Measurements from ENCODE around the gene HOXD10. TPM values are rescaled to one million over a fixed set of nuclear protein-coding genes. Genes with fewer than 3 reads are reported as not detected.

Gene HOXD10
- total RNA-seq, 2 experiments from 2014 or later, result not detected

DNA sequence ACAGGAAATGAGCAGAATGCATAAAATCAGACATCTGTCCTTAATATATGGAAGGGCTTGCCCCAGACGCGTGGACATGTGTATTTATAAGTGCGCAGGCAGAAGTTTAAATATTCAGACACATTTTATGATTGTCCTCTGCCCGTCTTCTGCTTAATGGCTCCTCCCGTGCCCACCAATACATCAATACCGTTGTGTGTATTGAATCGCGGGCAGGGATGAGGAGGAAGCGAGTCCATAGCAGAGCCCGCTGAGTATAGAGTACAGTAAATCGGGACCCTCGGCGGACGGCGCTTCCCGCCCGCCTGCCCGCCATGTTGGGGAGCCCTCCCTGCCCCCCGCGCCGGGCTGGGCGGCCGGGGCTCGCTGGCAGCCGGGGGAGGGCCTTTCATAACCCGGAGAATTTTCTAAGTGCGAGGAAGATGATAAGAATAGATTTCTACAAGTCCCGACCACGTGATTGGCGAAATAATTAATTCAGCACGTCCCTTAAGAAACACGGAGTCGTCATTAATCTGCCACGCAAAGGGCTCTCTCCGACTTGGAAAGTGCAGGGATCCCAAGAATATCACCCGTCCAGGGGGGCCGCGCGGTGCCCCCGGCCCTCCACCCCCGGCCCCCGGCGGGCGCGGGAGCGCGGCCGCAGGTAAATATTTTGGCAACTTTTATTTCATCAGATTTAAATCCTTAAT lies 40.4 kb downstream of the HOXD10 start, which contains the start of gene HOXD3:
HOXD3 (plus strand) TSS at position 501 of the 692 bp plus-strand sequence. CDS start 11,808 bp downstream, outside the sequence.
- Mint-ChIP-seq H3K4me3 (peak within 1 kb of the TSS; percentile 10), H3K9me3 (no peaks in the 10 kb centered on the region), H3K36me3 (peaks cover 4% of the 10 kb centered on the region), H3K27me3 (peaks cover 64% of the 10 kb centered on the region), H3K4me1 (ENCODE audit: low read depth) (peaks cover 12% of the 10 kb centered on the region), H3K27ac (peak within 1 kb of the TSS; percentile 38)
- DNase-seq, result no peak
- ChIA-PET POLR2A (no interaction called here), CTCF (no interaction called here)
- intact Hi-C loops (cut with micrococcal nuclease), result no loop called here

- POLR2A ChIA-PET, result no interaction called here
These were observed 41.1 kb downstream of the HOXD10 start for GRCh38 chr2:176157499-176158185.

GRCh38 chr2:176158186-176158591 lies 41.6 kb downstream of the HOXD10 start:
- Mint-ChIP-seq H3K4me1 (ENCODE audit: low read depth) (peaks cover 12% of the 10 kb centered on the region), H3K4me3 (no peak overlapping the region), H3K27me3 (peaks cover 65% of the 10 kb centered on the region), H3K27ac (peak overlapping the region; percentile 38), H3K9me3 (no peaks in the 10 kb centered on the region), H3K36me3 (peaks cover 5% of the 10 kb centered on the region)
- DNase-seq, result no peak
- ChIA-PET POLR2A (no interaction called here), CTCF (interaction anchor here (0.9 kb wide), 1 partner anchor 18 kb away, joined by 3 read pairs; no protein-coding TSS in a partner anchor)
- intact Hi-C loops (cut with micrococcal nuclease), result no loop called here

More at GRCh38 chr2:176157499-176158185, 41.1 kb downstream of the HOXD10 start:
- H3K4me3 Mint-ChIP-seq, result peak overlapping the region; percentile 10
- CTCF ChIA-PET, result no interaction called here
- H3K9me3 Mint-ChIP-seq, result no peaks in the 10 kb centered on the region
- peaks cover 4% of the 10 kb centered on the region for H3K36me3 Mint-ChIP-seq
- no peak for DNase-seq
- peaks cover 12% of the 10 kb centered on the region for H3K4me1 Mint-ChIP-seq (ENCODE audit: low read depth)
- intact Hi-C loops (cut with micrococcal nuclease), result no loop called here
- peaks cover 66% of the 10 kb centered on the region for H3K27me3 Mint-ChIP-seq
- peak overlapping the region; percentile 38 for H3K27ac Mint-ChIP-seq

- H3K4me3 Mint-ChIP-seq, result no peak overlapping the region
- H3K9me3 Mint-ChIP-seq, result no peaks in the 10 kb centered on the region
- H3K27ac Mint-ChIP-seq, result no peak overlapping the region
- intact Hi-C loops (cut with micrococcal nuclease), result no loop called here
- CTCF ChIA-PET, result interaction anchor here (0.9 kb wide), 1 partner anchor 19 kb away, joined by 3 read pairs; no protein-coding TSS in a partner anchor
- peaks cover 6% of the 10 kb centered on the region for H3K36me3 Mint-ChIP-seq
- H3K4me1 Mint-ChIP-seq (ENCODE audit: low read depth), result peaks cover 12% of the 10 kb centered on the region
- DNase-seq, result no peak
- POLR2A ChIA-PET, result no interaction called here
- H3K27me3 Mint-ChIP-seq, result peaks cover 70% of the 10 kb centered on the region
These were observed 42.5 kb downstream of the HOXD10 start for GRCh38 chr2:176158855-176159662.

GRCh38 chr2:176159663-176160250 lies 43.2 kb downstream of the HOXD10 start:
- Mint-ChIP-seq H3K36me3 (peaks cover 6% of the 10 kb centered on the region), H3K27ac (no peak overlapping the region), H3K4me1 (ENCODE audit: low read depth) (peaks cover 12% of the 10 kb centered on the region), H3K9me3 (no peaks in the 10 kb centered on the region), H3K4me3 (no peak overlapping the region), H3K27me3 (peaks cover 71% of the 10 kb centered on the region)
- CTCF ChIA-PET, result interaction anchor here (1.4 kb wide), 2 partner anchors 32 to 295 kb away, joined by 3 to 7 read pairs; no protein-coding TSS in a partner anchor
- DNase-seq, result no peak
- intact Hi-C loops (cut with micrococcal nuclease), result loop anchor here (5.0 kb wide), 2 partner anchors 47 to 72 kb away; no protein-coding TSS in a partner anchor
- POLR2A ChIA-PET, result no interaction called here

DNA sequence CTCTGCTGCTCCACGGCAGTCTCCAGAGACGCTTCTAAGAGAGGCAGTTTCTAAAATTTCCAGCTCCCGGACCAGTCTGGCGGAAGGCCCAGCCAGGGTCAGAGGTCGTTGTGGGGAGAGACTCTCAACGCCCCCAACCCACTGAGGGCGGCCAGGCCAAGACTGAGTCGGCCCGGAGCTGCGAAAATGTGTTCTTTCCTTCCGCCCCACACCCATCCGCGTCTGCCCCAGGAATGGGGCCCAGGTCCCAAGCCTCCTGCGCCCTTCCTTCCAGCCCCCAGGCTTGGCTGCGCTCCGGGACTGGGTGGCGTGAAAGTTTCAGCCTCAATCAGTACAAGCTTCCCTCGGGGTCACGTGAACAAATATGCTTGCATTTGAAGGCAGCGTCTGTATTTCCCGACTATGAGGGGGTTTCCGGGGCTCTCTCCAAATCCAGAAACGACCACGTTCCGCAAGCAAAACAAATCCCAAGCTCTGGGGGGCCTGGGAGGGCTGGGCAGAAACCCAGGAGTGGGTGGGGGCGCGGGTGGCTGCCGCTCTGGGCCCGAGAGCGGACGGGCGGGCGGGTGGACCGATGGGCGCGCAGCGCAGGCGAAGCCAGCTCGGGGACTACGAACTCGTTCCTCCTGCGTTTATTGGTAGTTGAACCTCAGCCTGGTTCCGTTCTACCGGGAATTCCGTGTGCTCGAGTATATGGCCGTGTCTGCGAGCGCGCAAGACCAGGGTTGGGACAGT lies 43.8 kb downstream of the HOXD10 start:
- Mint-ChIP-seq H3K36me3 (peaks cover 6% of the 10 kb centered on the region), H3K27me3 (peaks cover 72% of the 10 kb centered on the region), H3K9me3 (no peaks in the 10 kb centered on the region), H3K4me3 (no peak overlapping the region), H3K4me1 (ENCODE audit: low read depth) (peaks cover 12% of the 10 kb centered on the region), H3K27ac (no peak overlapping the region)
- DNase-seq, result no peak
- ChIA-PET POLR2A (no interaction called here), CTCF (interaction anchor here (1.4 kb wide), 2 partner anchors 33 to 295 kb away, joined by 3 to 7 read pairs; no protein-coding TSS in a partner anchor)
- intact Hi-C loops (cut with micrococcal nuclease), result loop anchor here (5.0 kb wide), 2 partner anchors 48 to 73 kb away; no protein-coding TSS in a partner anchor

DNA sequence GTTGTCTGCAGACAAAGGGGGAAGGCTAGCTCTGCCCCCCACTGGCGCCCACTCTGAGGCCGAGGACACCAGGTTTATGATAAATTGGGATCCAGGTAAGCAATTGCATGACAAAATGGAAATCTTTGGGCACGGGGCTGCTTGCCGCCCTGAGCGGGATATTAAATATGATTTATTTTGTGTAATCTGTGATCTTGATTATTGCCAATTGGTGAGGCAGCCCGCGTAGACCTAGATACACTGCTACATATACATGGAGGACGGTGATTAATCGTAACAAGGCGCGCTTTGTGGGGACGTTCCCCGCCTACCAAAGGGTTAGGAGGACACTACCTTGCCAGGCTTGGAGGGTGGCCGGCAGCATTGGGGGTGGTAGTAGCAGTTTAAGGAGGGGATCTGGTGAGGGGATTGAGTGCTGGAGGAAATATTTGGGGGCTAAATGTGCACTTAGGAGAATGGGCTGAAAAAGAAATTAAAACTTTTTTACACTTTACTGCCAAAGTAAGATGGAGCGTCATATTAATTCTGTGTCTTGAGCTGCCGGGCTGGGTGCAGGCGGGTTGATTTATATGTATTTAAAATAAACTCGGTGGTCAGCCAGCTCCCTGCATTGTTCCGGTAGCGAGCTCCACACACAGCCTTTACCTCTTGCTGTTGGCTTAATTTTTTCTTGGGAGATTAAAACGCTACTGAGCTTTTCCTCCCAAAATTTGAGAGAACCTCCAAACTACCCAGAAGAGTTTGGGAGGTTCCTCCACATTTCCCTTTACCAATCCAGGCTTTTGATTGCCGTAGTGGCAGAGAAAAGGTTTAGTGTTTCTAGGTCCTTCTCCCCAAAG lies 44.6 kb downstream of the HOXD10 start:
- Mint-ChIP-seq H3K27me3 (peaks cover 76% of the 10 kb centered on the region), H3K4me1 (ENCODE audit: low read depth) (peaks cover 12% of the 10 kb centered on the region), H3K9me3 (no peaks in the 10 kb centered on the region), H3K27ac (no peak overlapping the region), H3K36me3 (peaks cover 8% of the 10 kb centered on the region), H3K4me3 (no peak overlapping the region)
- intact Hi-C loops (cut with micrococcal nuclease), result loop anchor here (5.0 kb wide), 2 partner anchors 49 to 74 kb away; no protein-coding TSS in a partner anchor
- DNase-seq, result no peak
- CTCF ChIA-PET, result interaction anchor here (1.0 to 1.8 kb wide), 7 partner anchors 8 to 294 kb away, joined by 3 to 7 read pairs (median 3); no protein-coding TSS in a partner anchor
- POLR2A ChIA-PET, result no interaction called here

- Mint-ChIP-seq H3K27ac (no peak overlapping the region), H3K4me3 (no peak overlapping the region), H3K4me1 (ENCODE audit: low read depth) (peaks cover 9% of the 10 kb centered on the region), H3K27me3 (peaks cover 78% of the 10 kb centered on the region), H3K36me3 (peaks cover 8% of the 10 kb centered on the region), H3K9me3 (no peaks in the 10 kb centered on the region)
- intact Hi-C loops (cut with micrococcal nuclease), result loop anchor here (5.0 kb wide), 2 partner anchors 50 to 75 kb away; no protein-coding TSS in a partner anchor
- no peak for DNase-seq
- POLR2A ChIA-PET, result no interaction called here
- CTCF ChIA-PET, result interaction anchor here (0.8 to 1.8 kb wide), 7 partner anchors 9 to 392 kb away, joined by 3 to 7 read pairs (median 3); no protein-coding TSS in a partner anchor
These were observed 45.4 kb downstream of the HOXD10 start for GRCh38 chr2:176161825-176162626.

- Mint-ChIP-seq H3K27me3 (peaks cover 80% of the 10 kb centered on the region), H3K4me3 (no peak overlapping the region), H3K36me3 (peaks cover 6% of the 10 kb centered on the region), H3K9me3 (no peaks in the 10 kb centered on the region), H3K4me1 (ENCODE audit: low read depth) (peaks cover 4% of the 10 kb centered on the region), H3K27ac (no peak overlapping the region)
- CTCF ChIA-PET, result interaction anchor here (0.8 to 1.8 kb wide), 4 partner anchors 19 to 391 kb away, joined by 3 to 7 read pairs (median 3); no protein-coding TSS in a partner anchor
- intact Hi-C loops (cut with micrococcal nuclease), result loop anchor here (5.0 kb wide), 2 partner anchors 51 to 76 kb away; no protein-coding TSS in a partner anchor
- no peak for DNase-seq
- POLR2A ChIA-PET, result no interaction called here
These were observed 46.5 kb downstream of the HOXD10 start for GRCh38 chr2:176162911-176163671.
